Measurements from ENCODE around the gene MCF2L.

- TF ChIP-seq CTCF (IDR thresholded peaks at IDR 0.05; ENCODE audit: insufficient read depth, low read length) (no peak), SPI1 (IDR thresholded peaks at IDR 0.05; ENCODE audit: borderline replicate concordance, low read depth) (no peak), POLR2AphosphoS5 (IDR thresholded peaks at IDR 0.05; ENCODE audit: low read depth) (no peak)
Observed at GRCh38 chr13:113102727-113103126, 133.7 kb downstream of the MCF2L start.

All from HL-60 (cell line).